Hippocampal formation (tissue), 2 donors: Measurements from ENCODE around the gene TBC1D17.

Source experiments
- DNase-seq, 2 donors: peaks; one replicate each; lab custom pipeline; 2025; lab: John Stamatoyannopoulos, UW

The TBC1D17 gene

GRCh38 chr19:49877879-49878743, 609 bp downstream of the TBC1D17 start:
- DNase-seq: peak; percentile 95 to 98

- no peak for DNase-seq
Measured at GRCh38 chr19:49878744-49879070, 1.2 kb downstream of the TBC1D17 start.

GRCh38 chr19:49879243-49879963, 1.9 kb downstream of the TBC1D17 start:
- no peak for DNase-seq

GRCh38 chr19:49880162-49880869, 2.8 kb downstream of the TBC1D17 start:
- DNase-seq: no peak

GRCh38 chr19:49881186-49881585, 3.7 kb downstream of the TBC1D17 start:
- DNase-seq: no peak

- no peak for DNase-seq
Measured at GRCh38 chr19:49881672-49882394, 4.3 kb downstream of the TBC1D17 start.

- DNase-seq: no peak
Measured at GRCh38 chr19:49882643-49883042, 5.1 kb downstream of the TBC1D17 start.

GRCh38 chr19:49883094-49883493, 5.6 kb downstream of the TBC1D17 start:
- DNase-seq: no peak

- DNase-seq: no peak
Measured at GRCh38 chr19:49884109-49884508, 6.6 kb downstream of the TBC1D17 start.

GRCh38 chr19:49884760-49885159, 7.3 kb downstream of the TBC1D17 start:
- DNase-seq: no peak

- DNase-seq: no peak
Measured at GRCh38 chr19:49887037-49887664, 9.6 kb downstream of the TBC1D17 start.

- no peak for DNase-seq
Measured at GRCh38 chr19:49887665-49888509, 10.4 kb downstream of the TBC1D17 start.

- no peak for DNase-seq
Measured at GRCh38 chr19:49888510-49888824, 11.0 kb downstream of the TBC1D17 start.

- DNase-seq: no peak
Measured at GRCh38 chr19:49889038-49889686, 11.7 kb downstream of the TBC1D17 start.

- DNase-seq: peak in 1 of 2 donors; percentile 28
Measured at GRCh38 chr19:49889687-49890348, 12.3 kb downstream of the TBC1D17 start.

- no peak for DNase-seq
Measured at GRCh38 chr19:49890349-49891311, 13.1 kb downstream of the TBC1D17 start.

- no peak for DNase-seq
Measured at GRCh38 chr19:49891393-49891792, 13.9 kb downstream of the TBC1D17 start.

- DNase-seq: no peak
Measured at GRCh38 chr19:49892716-49893115, 15.2 kb downstream of the TBC1D17 start.
